ENCODE measurements around the gene MYG1. TPM values are rescaled to one million over a fixed set of nuclear protein-coding genes. Genes with fewer than 3 reads are reported as not detected.

MYG1 gene
- total and polyA plus RNA-seq, 2 of the 13 experiments (the other 11 are each of a cell fraction or from before 2014, with no cell fraction given): 38.6 to 58.0 TPM

DNA sequence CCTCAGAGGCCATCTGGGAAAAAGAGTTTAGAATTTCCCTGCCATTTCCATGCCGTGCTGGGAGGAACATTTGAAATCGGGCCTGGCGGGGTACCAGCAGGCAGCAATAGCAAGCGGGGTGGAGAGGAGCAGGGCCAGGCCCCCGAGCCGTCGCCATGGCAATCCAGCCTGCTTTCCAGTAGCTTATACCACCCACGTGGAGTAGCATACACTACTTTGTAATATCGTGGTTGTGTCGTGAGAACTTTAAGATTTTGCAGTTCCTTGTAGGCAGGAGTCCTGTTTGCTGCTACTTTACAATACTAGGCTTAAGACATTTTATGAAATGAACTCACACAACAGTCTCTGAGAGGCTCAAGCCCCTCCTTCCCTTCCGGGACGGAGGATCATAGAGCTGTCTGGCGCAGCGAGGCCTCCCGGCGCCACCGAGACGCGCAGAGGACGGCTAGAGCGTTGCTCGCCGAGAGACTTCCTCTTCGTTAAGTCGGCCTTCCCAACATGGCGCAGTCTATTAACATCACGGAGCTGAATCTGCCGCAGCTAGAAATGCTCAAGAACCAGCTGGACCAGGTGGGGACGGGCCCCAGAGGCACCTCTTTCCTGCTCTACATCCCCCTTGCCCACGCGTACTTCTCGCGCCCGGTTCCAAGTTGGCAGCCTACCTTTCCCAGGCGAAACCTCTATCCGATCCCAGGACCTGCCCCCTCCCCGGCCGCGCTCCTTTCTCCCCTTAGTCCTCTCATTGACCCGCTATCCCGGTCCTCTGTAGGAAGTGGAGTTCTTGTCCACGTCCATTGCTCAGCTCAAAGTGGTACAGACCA lies 4.2 kb upstream of the MYG1 start, which contains the start of gene PFDN5 (continued):
- TF ChIP-seq, protein P1, sequence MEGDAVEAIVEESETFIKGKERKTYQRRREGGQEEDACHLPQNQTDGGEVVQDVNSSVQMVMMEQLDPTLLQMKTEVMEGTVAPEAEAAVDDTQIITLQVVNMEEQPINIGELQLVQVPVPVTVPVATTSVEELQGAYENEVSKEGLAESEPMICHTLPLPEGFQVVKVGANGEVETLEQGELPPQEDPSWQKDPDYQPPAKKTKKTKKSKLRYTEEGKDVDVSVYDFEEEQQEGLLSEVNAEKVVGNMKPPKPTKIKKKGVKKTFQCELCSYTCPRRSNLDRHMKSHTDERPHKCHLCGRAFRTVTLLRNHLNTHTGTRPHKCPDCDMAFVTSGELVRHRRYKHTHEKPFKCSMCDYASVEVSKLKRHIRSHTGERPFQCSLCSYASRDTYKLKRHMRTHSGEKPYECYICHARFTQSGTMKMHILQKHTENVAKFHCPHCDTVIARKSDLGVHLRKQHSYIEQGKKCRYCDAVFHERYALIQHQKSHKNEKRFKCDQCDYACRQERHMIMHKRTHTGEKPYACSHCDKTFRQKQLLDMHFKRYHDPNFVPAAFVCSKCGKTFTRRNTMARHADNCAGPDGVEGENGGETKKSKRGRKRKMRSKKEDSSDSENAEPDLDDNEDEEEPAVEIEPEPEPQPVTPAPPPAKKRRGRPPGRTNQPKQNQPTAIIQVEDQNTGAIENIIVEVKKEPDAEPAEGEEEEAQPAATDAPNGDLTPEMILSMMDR (CRISPR knock-in tag; IDR thresholded peaks at IDR 0.05): no peak; the same call in 1 of the 2 replicates
- TF ChIP-seq JUNB (CRISPR knock-in tag; IDR thresholded peaks at IDR 0.05; ENCODE audit: borderline replicate concordance): no peak
- TF ChIP-seq RFX1 (IDR thresholded peaks at IDR 0.05): peak; percentile 84
- no peak for TF ChIP-seq ZFP1 (CRISPR knock-in tag; IDR thresholded peaks at IDR 0.05)
- peak; percentile 88 for TF ChIP-seq ETV5 (CRISPR knock-in tag; IDR thresholded peaks at IDR 0.05; ENCODE audit: borderline replicate concordance)
- peak; percentile 71 for TF ChIP-seq MIXL1 (CRISPR knock-in tag; IDR thresholded peaks at IDR 0.05)
- no peak for TF ChIP-seq ZFP36L1 (CRISPR knock-in tag; IDR thresholded peaks at IDR 0.05)
- TF ChIP-seq PCBP2 (optimal IDR thresholded peaks at IDR 0.05; ENCODE audit: low read depth, low read length, poor library complexity, severe bottlenecking): no peak
- no peak for TF ChIP-seq MED8 (CRISPR knock-in tag; IDR thresholded peaks at IDR 0.05; ENCODE audit: insufficient replicate concordance)
- TF ChIP-seq GABPA (IDR thresholded peaks at IDR 0.05; ENCODE audit: low read depth, low read length): peak; percentile 77
- peak; percentile 94 for TF ChIP-seq GABPA (CRISPR knock-in tag; IDR thresholded peaks at IDR 0.05; ENCODE audit: low read depth)
- no peak for TF ChIP-seq ZNF781 (CRISPR knock-in tag; IDR thresholded peaks at IDR 0.05; ENCODE audit: borderline replicate concordance, not compliant biosample characterization)
- TF ChIP-seq RNF2 (conservative IDR thresholded peaks at IDR 0.05; ENCODE audit: low read depth): no peak
- no peak for TF ChIP-seq THYN1 (CRISPR knock-in tag; IDR thresholded peaks at IDR 0.05; ENCODE audit: borderline replicate concordance, low read depth)
- peak; percentile 80; the same call in 1 of the 2 replicates for TF ChIP-seq ZNF614 (CRISPR knock-in tag; IDR thresholded peaks at IDR 0.05; ENCODE audit: borderline replicate concordance)
- TF ChIP-seq, protein P2, sequence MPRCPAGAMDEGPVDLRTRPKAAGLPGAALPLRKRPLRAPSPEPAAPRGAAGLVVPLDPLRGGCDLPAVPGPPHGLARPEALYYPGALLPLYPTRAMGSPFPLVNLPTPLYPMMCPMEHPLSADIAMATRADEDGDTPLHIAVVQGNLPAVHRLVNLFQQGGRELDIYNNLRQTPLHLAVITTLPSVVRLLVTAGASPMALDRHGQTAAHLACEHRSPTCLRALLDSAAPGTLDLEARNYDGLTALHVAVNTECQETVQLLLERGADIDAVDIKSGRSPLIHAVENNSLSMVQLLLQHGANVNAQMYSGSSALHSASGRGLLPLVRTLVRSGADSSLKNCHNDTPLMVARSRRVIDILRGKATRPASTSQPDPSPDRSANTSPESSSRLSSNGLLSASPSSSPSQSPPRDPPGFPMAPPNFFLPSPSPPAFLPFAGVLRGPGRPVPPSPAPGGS (CRISPR knock-in tag; IDR thresholded peaks at IDR 0.05): no peak
- no peak for TF ChIP-seq TEAD3 (CRISPR knock-in tag; optimal IDR thresholded peaks at IDR 0.05; ENCODE audit: borderline replicate concordance)
- TF ChIP-seq ZNF225 (CRISPR knock-in tag; IDR thresholded peaks at IDR 0.05): no peak
- TF ChIP-seq, protein P3, sequence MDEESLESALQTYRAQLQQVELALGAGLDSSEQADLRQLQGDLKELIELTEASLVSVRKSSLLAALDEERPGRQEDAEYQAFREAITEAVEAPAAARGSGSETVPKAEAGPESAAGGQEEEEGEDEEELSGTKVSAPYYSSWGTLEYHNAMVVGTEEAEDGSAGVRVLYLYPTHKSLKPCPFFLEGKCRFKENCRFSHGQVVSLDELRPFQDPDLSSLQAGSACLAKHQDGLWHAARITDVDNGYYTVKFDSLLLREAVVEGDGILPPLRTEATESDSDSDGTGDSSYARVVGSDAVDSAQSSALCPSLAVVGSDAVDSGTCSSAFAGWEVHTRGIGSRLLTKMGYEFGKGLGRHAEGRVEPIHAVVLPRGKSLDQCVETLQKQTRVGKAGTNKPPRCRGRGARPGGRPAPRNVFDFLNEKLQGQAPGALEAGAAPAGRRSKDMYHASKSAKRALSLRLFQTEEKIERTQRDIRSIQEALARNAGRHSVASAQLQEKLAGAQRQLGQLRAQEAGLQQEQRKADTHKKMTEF (CRISPR knock-in tag; IDR thresholded peaks at IDR 0.05): peak; percentile 85
- TF ChIP-seq, protein P4, sequence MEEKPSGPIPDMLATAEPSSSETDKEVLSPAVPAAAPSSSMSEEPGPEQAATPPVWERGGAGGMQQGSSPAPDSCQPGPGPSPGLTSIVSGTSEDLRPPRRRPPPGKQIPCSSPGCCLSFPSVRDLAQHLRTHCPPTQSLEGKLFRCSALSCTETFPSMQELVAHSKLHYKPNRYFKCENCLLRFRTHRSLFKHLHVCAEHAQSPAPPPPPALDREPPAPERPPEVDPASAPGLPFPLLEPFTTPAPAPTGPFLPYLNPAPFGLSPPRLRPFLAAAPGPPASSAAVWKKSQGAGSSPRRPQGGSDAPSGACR (CRISPR knock-in tag; IDR thresholded peaks at IDR 0.05): no peak
- TF ChIP-seq, protein P5, sequence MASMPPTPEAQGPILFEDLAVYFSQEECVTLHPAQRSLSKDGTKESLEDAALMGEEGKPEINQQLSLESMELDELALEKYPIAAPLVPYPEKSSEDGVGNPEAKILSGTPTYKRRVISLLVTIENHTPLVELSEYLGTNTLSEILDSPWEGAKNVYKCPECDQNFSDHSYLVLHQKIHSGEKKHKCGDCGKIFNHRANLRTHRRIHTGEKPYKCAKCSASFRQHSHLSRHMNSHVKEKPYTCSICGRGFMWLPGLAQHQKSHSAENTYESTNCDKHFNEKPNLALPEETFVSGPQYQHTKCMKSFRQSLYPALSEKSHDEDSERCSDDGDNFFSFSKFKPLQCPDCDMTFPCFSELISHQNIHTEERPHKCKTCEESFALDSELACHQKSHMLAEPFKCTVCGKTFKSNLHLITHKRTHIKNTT (CRISPR knock-in tag; IDR thresholded peaks at IDR 0.05): no peak
- TF ChIP-seq, protein P6, sequence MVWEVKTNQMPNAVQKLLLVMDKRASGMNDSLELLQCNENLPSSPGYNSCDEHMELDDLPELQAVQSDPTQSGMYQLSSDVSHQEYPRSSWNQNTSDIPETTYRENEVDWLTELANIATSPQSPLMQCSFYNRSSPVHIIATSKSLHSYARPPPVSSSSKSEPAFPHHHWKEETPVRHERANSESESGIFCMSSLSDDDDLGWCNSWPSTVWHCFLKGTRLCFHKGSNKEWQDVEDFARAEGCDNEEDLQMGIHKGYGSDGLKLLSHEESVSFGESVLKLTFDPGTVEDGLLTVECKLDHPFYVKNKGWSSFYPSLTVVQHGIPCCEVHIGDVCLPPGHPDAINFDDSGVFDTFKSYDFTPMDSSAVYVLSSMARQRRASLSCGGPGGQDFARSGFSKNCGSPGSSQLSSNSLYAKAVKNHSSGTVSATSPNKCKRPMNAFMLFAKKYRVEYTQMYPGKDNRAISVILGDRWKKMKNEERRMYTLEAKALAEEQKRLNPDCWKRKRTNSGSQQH (CRISPR knock-in tag; IDR thresholded peaks at IDR 0.05; ENCODE audit: low read depth): no peak; the same call in 1 of the 2 replicates

Data from HepG2 (cell line).